ENCODE data around the gene CORO1A.
"Not testable (repeated sequence)": the region's sequence is repeated elsewhere in the genome, so short reads cannot be mapped to it uniquely, and the experiment has no call there.

Gene CORO1A

GRCh38 chr16:30206252-30206651 is 22.9 kb downstream of the CORO1A start:
- not testable (repeated sequence) for DNase-seq

GRCh38 chr16:30207063-30207704 is 23.8 kb downstream of the CORO1A start:
- not testable (repeated sequence) for DNase-seq

DNA sequence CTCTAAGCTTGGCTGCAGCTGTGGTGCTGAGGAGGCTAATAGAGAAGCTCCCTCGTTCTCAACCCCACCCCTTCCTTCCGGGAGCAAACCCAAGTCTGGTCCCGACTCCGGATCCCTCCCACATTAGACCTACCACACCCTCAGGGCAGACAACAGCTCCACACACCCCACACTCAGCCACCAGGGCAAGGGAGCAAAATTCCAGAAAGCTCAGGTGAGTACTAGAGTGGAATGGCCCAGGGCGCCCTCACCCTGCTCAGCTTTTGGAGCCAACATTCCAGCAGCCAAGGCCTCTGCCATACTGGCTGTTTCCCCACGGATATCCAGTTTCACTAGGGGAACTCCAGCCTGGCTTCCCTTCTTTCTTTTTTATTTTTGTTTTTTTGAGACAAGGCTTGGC is 25.6 kb downstream of the CORO1A start:
- DNase-seq = not testable (repeated sequence)

DNA sequence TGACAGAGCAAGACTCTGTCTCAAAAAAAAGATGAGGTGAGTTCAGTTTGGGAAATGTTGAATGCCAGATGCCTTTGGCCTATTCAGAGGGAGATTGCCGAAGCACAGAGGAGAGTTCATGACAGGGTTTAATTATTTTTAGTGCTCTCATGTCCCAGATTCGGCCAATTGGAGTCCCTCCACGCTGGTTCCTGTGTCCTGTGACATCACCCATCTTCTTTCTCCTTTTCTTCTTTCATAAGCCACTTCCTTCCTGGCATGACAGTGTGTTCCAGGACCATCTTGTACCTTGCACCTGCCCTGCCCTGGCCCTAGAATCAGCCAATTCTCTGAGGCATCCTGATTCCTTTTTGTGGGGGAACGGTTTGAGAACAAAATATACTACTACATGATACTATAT is 28.0 kb downstream of the CORO1A start:
- not testable (repeated sequence) for DNase-seq

DNA sequence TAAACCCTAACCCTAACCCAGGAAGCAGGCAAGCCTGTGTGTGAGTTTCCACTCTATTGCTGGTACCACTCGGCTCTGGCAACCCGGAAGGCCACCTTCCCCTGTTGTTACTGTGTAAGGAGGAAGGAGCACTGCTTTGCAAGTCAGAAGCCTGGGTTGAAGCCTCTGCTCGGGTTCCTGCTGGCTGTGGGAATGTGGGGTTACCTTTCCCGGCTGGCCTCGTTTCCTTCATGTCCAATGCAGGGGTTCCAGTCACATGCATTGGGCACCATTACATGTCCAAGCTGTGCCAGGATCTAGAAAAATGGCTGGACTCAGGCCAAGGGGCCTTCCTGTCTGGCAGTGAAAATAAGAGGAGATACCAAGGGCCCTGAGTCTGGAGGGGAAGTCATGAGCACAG is 33.7 kb downstream of the CORO1A start:
- DNase-seq = not testable (repeated sequence)

Measured in fibroblast of skin of right quadriceps (primary cell).